ENCODE data around the gene MYO1E. TPM values are rescaled to one million over a fixed set of nuclear protein-coding genes. Genes with fewer than 3 reads are reported as not detected.

The MYO1E gene
- total RNA-seq, 1 donor from 2014 or later, result 190 TPM

- DNase-seq (ENCODE audit: low read depth), result no peak
- TF ChIP-seq, protein P1, sequence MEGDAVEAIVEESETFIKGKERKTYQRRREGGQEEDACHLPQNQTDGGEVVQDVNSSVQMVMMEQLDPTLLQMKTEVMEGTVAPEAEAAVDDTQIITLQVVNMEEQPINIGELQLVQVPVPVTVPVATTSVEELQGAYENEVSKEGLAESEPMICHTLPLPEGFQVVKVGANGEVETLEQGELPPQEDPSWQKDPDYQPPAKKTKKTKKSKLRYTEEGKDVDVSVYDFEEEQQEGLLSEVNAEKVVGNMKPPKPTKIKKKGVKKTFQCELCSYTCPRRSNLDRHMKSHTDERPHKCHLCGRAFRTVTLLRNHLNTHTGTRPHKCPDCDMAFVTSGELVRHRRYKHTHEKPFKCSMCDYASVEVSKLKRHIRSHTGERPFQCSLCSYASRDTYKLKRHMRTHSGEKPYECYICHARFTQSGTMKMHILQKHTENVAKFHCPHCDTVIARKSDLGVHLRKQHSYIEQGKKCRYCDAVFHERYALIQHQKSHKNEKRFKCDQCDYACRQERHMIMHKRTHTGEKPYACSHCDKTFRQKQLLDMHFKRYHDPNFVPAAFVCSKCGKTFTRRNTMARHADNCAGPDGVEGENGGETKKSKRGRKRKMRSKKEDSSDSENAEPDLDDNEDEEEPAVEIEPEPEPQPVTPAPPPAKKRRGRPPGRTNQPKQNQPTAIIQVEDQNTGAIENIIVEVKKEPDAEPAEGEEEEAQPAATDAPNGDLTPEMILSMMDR (IDR thresholded peaks at IDR 0.05; ENCODE audit: insufficient read depth, low read length, poor library complexity, severe bottlenecking), result no peak
- Histone ChIP-seq H3K4me3 (ENCODE audit: low read depth, low read length) (no peak overlapping the region), H3K27me3 (ENCODE audit: control insufficient read depth, insufficient read depth, low read length) (no peaks in the 10 kb centered on the region), H3K36me3 (ENCODE audit: control insufficient read depth, insufficient read depth, low read length) (no peaks in the 10 kb centered on the region)
Measured at GRCh38 chr15:59259137-59259943, 113.3 kb downstream of the MYO1E start.

DNA sequence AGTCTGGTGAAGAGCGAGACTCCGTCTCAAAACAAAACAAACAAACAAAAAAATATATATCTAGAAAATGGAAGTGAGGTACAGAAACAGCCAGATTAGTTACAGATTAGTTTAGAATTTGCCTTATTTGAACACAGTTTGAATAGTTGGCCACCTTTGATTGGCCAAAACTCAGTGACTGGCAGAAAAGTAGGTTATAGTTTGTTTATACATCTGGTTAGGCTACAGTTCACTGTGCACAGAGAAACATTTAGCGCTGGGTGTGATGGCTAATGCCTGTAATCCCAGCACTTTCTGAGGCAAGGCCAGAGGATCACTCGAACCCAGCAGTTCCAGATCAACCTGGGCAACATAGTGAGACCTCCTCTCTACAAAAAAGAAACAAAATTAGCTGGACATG lies 114.4 kb downstream of the MYO1E start:
- no peaks in the 10 kb centered on the region for H3K27me3 ChIP-seq (ENCODE audit: control insufficient read depth, insufficient read depth, low read length)
- TF ChIP-seq, protein P1 (IDR thresholded peaks at IDR 0.05; ENCODE audit: insufficient read depth, low read length, poor library complexity, severe bottlenecking), result no peak
- H3K4me3 ChIP-seq (ENCODE audit: low read depth, low read length), result no peak overlapping the region
- peaks cover 1% of the 10 kb centered on the region for H3K36me3 ChIP-seq (ENCODE audit: control insufficient read depth, insufficient read depth, low read length)
- no peak for DNase-seq (ENCODE audit: low read depth)

GRCh38 chr15:59257140-59257539 lies 115.5 kb downstream of the MYO1E start:
- H3K27me3 ChIP-seq (ENCODE audit: control insufficient read depth, insufficient read depth, low read length), result no peaks in the 10 kb centered on the region
- H3K4me3 ChIP-seq (ENCODE audit: low read depth, low read length), result no peak overlapping the region
- TF ChIP-seq, protein P1 (IDR thresholded peaks at IDR 0.05; ENCODE audit: insufficient read depth, low read length, poor library complexity, severe bottlenecking), result no peak
- H3K36me3 ChIP-seq (ENCODE audit: control insufficient read depth, insufficient read depth, low read length), result peaks cover 1% of the 10 kb centered on the region
- DNase-seq (ENCODE audit: low read depth), result no peak

DNA sequence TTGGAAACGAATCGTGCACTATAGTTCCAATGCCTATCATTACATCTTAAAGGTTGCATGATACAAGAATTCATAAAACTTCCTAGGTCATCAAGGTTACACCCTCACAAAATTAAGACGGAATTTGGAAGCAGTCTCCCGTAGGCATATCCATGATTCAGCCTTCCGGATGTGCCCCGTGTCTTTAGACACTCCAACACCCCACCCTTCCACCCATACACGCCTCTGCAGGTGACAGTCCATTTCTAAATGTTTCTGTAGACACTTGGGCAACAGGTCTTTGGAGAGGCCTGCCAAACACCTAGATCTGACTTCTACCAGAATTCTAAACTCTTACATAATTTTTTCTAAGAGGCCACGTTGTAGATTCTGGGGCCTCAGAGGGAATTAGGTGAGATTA lies 116.2 kb downstream of the MYO1E start:
- H3K27me3 ChIP-seq (ENCODE audit: control insufficient read depth, insufficient read depth, low read length), result no peaks in the 10 kb centered on the region
- H3K4me3 ChIP-seq (ENCODE audit: low read depth, low read length), result no peak overlapping the region
- DNase-seq (ENCODE audit: low read depth), result no peak
- TF ChIP-seq, protein P1 (IDR thresholded peaks at IDR 0.05; ENCODE audit: insufficient read depth, low read length, poor library complexity, severe bottlenecking), result no peak
- H3K36me3 ChIP-seq (ENCODE audit: control insufficient read depth, insufficient read depth, low read length), result peaks cover 1% of the 10 kb centered on the region

DNA sequence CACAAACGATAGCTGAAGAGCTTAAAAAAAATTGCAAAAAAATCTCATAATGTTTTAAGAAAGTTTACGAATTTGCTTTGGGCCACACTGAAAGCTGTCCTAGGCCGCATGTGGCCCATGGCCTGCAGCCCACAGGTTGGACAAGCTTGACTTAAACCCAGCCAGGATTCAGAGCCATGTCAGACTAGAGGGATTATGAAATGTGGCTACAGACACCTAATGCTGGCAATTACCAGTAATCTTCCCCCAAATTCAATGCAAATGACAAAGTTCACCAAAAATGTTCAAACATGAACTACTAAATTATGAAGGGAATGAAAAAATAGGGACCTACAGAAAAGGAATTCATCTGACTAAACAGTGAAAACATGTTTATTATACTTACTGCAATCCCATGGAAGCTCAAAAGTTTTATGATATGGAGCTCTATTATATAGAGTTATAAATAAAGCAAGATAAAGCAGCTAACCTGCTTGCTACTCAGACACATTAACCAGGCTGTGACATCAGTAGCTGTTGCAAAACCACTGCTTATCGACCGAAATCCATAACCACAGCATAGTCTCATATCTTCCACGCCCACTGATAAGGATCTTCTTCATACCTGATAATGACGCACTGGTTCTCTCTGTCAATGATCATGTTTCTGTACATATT lies 116.9 kb downstream of the MYO1E start:
- Histone ChIP-seq H3K36me3 (ENCODE audit: control insufficient read depth, insufficient read depth, low read length) (peaks cover 1% of the 10 kb centered on the region), H3K4me3 (ENCODE audit: low read depth, low read length) (no peak overlapping the region), H3K27me3 (ENCODE audit: control insufficient read depth, insufficient read depth, low read length) (no peaks in the 10 kb centered on the region)
- DNase-seq (ENCODE audit: low read depth), result no peak
- TF ChIP-seq, protein P1 (IDR thresholded peaks at IDR 0.05; ENCODE audit: insufficient read depth, low read length, poor library complexity, severe bottlenecking), result no peak
